ENCODE data around the gene NELFE. TPM values are rescaled to one million over a fixed set of nuclear protein-coding genes. Genes with fewer than 3 reads are reported as not detected.
"Not testable (repeated sequence)": the region's sequence is repeated elsewhere in the genome, so short reads cannot be mapped to it uniquely, and the experiment has no call there.

Gene NELFE
- total RNA-seq, 1 experiment from 2014 or later, result 91.4 TPM

GRCh38 chr6:32002546-32003268, 43.9 kb upstream of the NELFE start:
- H2BK5ac ChIP-seq (ENCODE audit: insufficient read length, low read length); H2AFZ ChIP-seq (ENCODE audit: low read length); H3K9ac ChIP-seq (ENCODE audit: extremely low read depth, insufficient read length, low read length); H2BK120ac ChIP-seq (ENCODE audit: low read depth, low read length, poor library complexity, severe bottlenecking); H3K27me3 ChIP-seq (ENCODE audit: insufficient read depth, low read length); H3K18ac ChIP-seq (ENCODE audit: insufficient read length, low read depth, low read length); H3K14ac ChIP-seq (ENCODE audit: insufficient read depth, low read length); DNase-seq; H2BK12ac ChIP-seq (ENCODE audit: insufficient read length, low read depth, low read length); H3K4me1 ChIP-seq (ENCODE audit: insufficient read depth, low read length); H3K4ac ChIP-seq (ENCODE audit: low read depth, low read length); H3K27me3 Mint-ChIP-seq (ENCODE audit: low read depth); H3K23ac ChIP-seq (ENCODE audit: insufficient read length, low read depth, low read length); H2BK20ac ChIP-seq (ENCODE audit: low read depth, low read length, poor library complexity, severe bottlenecking); H3K36me3 Mint-ChIP-seq (ENCODE audit: insufficient read depth in 1 of 3, low read depth in 3 of 3); H4K8ac ChIP-seq (replicated peaks; ENCODE audit: insufficient read length, low read depth, low read length); H3K4me1 Mint-ChIP-seq; H3T11ph ChIP-seq (ENCODE audit: low read length); H2BK15ac ChIP-seq (ENCODE audit: low read depth, low read length); H3K79me2 ChIP-seq (ENCODE audit: insufficient read depth, low read length); H3K79me1 ChIP-seq (ENCODE audit: insufficient read depth, low read depth, low read length, poor library complexity, severe bottlenecking); H4K20me1 ChIP-seq (ENCODE audit: control insufficient read depth, insufficient read depth, insufficient read length); H3K4me3 Mint-ChIP-seq; H2AK5ac ChIP-seq (ENCODE audit: insufficient read length, low read length); H3K23me2 ChIP-seq (ENCODE audit: insufficient read length, low read depth, low read length, poor library complexity, severe bottlenecking); H3K27ac ChIP-seq (ENCODE audit: insufficient read length, low read depth, low read length); H3K9me3 ChIP-seq (ENCODE audit: control insufficient read depth, low read depth, low read length); H3K56ac ChIP-seq (ENCODE audit: insufficient read length, low read depth, low read length); H4K5ac ChIP-seq (ENCODE audit: insufficient read length, low read depth, low read length); H3K9me3 Mint-ChIP-seq; H4K91ac ChIP-seq (ENCODE audit: insufficient read length, low read depth, low read length); H3K27ac Mint-ChIP-seq; H3K4me2 ChIP-seq (ENCODE audit: insufficient read depth, insufficient read length, low read length): not testable (repeated sequence)
- WGBS (ENCODE audit: extremely low coverage, insufficient read length, low lambda C conversion rate), result no CpG with 5 or more reads among the region's 15 CpGs

GRCh38 chr6:31996385-31996784, 37.6 kb upstream of the NELFE start:
- H3K27ac ChIP-seq (ENCODE audit: insufficient read length, low read depth, low read length); H4K5ac ChIP-seq (ENCODE audit: insufficient read length, low read depth, low read length); H3K27me3 Mint-ChIP-seq (ENCODE audit: low read depth); H3K9ac ChIP-seq (ENCODE audit: extremely low read depth, insufficient read length, low read length); H4K20me1 ChIP-seq (ENCODE audit: control insufficient read depth, insufficient read depth, insufficient read length); H3K27me3 ChIP-seq (ENCODE audit: insufficient read depth, low read length); H2BK20ac ChIP-seq (ENCODE audit: low read depth, low read length, poor library complexity, severe bottlenecking); H3T11ph ChIP-seq (ENCODE audit: low read length); H3K79me1 ChIP-seq (ENCODE audit: insufficient read depth, low read depth, low read length, poor library complexity, severe bottlenecking); H3K18ac ChIP-seq (ENCODE audit: insufficient read length, low read depth, low read length); H3K36me3 Mint-ChIP-seq (ENCODE audit: insufficient read depth in 1 of 3, low read depth in 3 of 3); H3K14ac ChIP-seq (ENCODE audit: insufficient read depth, low read length); H2BK12ac ChIP-seq (ENCODE audit: insufficient read length, low read depth, low read length); H3K4me1 ChIP-seq (ENCODE audit: insufficient read depth, low read length); H4K8ac ChIP-seq (replicated peaks; ENCODE audit: insufficient read length, low read depth, low read length); H2AFZ ChIP-seq (ENCODE audit: low read length); H3K9me3 Mint-ChIP-seq; H3K23me2 ChIP-seq (ENCODE audit: insufficient read length, low read depth, low read length, poor library complexity, severe bottlenecking); H3K4ac ChIP-seq (ENCODE audit: low read depth, low read length); H3K9me3 ChIP-seq (ENCODE audit: control insufficient read depth, low read depth, low read length); H3K4me2 ChIP-seq (ENCODE audit: insufficient read depth, insufficient read length, low read length); H2BK5ac ChIP-seq (ENCODE audit: insufficient read length, low read length); H2BK120ac ChIP-seq (ENCODE audit: low read depth, low read length, poor library complexity, severe bottlenecking); H3K4me1 Mint-ChIP-seq; H3K4me3 Mint-ChIP-seq; H3K23ac ChIP-seq (ENCODE audit: insufficient read length, low read depth, low read length); H3K27ac Mint-ChIP-seq; H3K56ac ChIP-seq (ENCODE audit: insufficient read length, low read depth, low read length); H3K79me2 ChIP-seq (ENCODE audit: insufficient read depth, low read length); H4K91ac ChIP-seq (ENCODE audit: insufficient read length, low read depth, low read length); H2BK15ac ChIP-seq (ENCODE audit: low read depth, low read length); H2AK5ac ChIP-seq (ENCODE audit: insufficient read length, low read length): not testable (repeated sequence)
- WGBS (ENCODE audit: extremely low coverage, insufficient read length, low lambda C conversion rate), result no CpG with 5 or more reads among the region's 6 CpGs
- peak; percentile 7 for DNase-seq

All from H9 (cell line).